Keratinocyte (primary cell): ENCODE data around the gene KCNG3.

Source experiments
- CTCF ChIP-seq, 3 experiments: IDR thresholded peaks in 1 of 3; conservative IDR thresholded peaks in 1 of 3; optimal IDR thresholded peaks in 1 of 3; 2 replicates in 2 of 3; 3 replicates in 1 of 3; pipeline versions ENCODE3 to v1.5.1; 2011; ENCODE audit warnings: low read length in 3 of 3, mild to moderate bottlenecking in 3 of 3, moderate library complexity in 2 of 3, control low read depth in 1 of 3, inconsistent platforms in 1 of 3; ENCODE audit not compliant: insufficient read depth in 2 of 3; ENCODE audit errors: extremely low read depth in 1 of 3
- EZH2 ChIP-seq: IDR thresholded peaks from one replicate; pipeline ENCODE4 v1.6.1; 2012; ENCODE audit warnings: inconsistent platforms, mild to moderate bottlenecking, low read length, moderate library complexity

- no peak for TF ChIP-seq CTCF (optimal IDR thresholded peaks at IDR 0.05 in 1 of 3, IDR thresholded peaks at IDR 0.05 in 1 of 3, conservative IDR thresholded peaks at IDR 0.05 in 1 of 3; ENCODE audit: extremely low read depth in 1 of 3, insufficient read depth in 2 of 3, low read length in 3 of 3)
- TF ChIP-seq EZH2: no peak
Observed at GRCh38 chr2:42495234-42495581, 1.4 kb upstream of the KCNG3 start.
